Upper lobe of right lung (tissue), 1 donor: ENCODE measurements around the gene GPR4. TPM values are rescaled to one million over a fixed set of nuclear protein-coding genes. Genes with fewer than 3 reads are reported as not detected.

Source experiments
- ATAC-seq: fragments of 200-7000 bp; cut with Tn5 transposase; one replicate; pipeline ENCODE4 v1.9.1; 2020; ENCODE audit warnings: mild to moderate bottlenecking, moderate library complexity
- DNase-seq: peaks from one replicate; pipeline ENCODE4 v3.0.0-alpha.2; 2020
- H3K27ac ChIP-seq: fragments of 200-600 bp; one replicate; pipeline ENCODE4 v1.8.0; 2022
- H3K27me3 ChIP-seq: fragments of 200-600 bp; one replicate; pipeline ENCODE4 v1.8.0; 2022; ENCODE audit warnings: mild to moderate bottlenecking
- H3K36me3 ChIP-seq: fragments of 200-600 bp; one replicate; pipeline ENCODE4 v1.8.0; 2022
- H3K4me1 ChIP-seq: fragments of 200-600 bp; one replicate; pipeline ENCODE4 v1.8.0; 2022
- H3K4me3 ChIP-seq: fragments of 200-600 bp; one replicate; pipeline ENCODE4 v1.8.0; 2022; ENCODE audit warnings: mild to moderate bottlenecking
- H3K9me3 ChIP-seq: fragments of 200-600 bp; one replicate; pipeline ENCODE4 v1.8.0; 2022
- intact Hi-C: fragments of 100-400 bp; cut with DNase I; formaldehyde crosslinking; loops from one replicate; pipeline ENCODE4 v1.11.0; 2022
- total RNA-seq: library from RNA; stranded (reverse); fragmentation: NEBNext Ultra II Directional; extraction: Animal tissue kit (Norgen Biotek cat#: 25700); gene quantifications from one replicate; pipeline ENCODE4 v1.2.1, GENCODE V29; 2021
- TF ChIP-seq, protein P1 (sequence below): fragments of 200-600 bp; IDR thresholded peaks from one replicate; pipeline ENCODE4 v1.8.0; 2022; ENCODE audit warnings: antibody characterized with exemption
- donor health status: DM: no; HTN: yes; CAD: no; lungs with severe emphysema.

GPR4 gene
- total RNA-seq, 1 donor from 2014 or later, result 18.5 TPM

DNA sequence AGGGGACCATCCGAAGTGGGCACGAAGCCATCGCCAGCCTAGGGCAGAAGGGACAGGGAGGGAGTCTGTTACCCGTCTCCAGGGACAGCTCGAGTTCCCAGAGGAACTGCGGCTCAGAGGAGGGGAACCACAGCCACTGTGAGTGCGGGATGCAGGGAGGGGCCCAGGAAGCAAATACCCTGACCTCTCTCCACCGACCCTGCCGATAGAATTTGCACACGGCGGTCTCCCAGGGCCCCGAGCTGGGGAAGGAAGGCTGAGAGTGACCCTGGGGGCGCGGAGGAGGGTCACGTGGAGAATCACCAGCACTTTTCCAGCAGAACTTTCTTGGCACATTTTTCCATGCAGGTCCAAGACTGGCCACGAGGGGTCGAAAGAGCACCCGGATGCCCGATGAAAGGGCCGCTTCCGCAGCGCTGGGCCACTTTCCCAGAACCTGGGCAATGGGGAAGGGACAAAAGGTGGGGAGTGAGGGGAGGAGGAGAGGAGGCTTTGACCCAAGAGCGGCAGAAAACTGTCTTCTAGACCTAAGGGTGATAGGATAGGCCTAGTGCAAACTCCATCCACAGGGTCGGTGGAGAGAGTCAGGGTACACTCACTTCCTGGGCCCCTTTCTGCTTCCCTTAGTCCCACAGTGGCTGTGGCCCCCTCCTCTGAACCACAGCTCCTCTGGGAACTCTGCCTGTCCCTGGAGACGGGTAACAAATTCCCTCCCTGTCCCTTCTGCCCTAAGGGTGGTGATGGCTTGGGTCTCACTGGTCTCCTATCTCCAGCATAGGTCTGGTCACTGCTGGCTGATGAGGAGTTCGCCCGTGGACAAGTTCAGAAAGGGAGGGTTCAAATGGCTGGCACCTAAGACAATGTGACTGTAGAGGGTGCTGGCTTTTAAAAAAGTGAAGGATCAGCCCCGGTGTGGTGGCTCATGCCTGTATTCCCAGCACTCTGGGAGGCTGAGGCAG lies 5.3 kb upstream of the GPR4 start:
- ATAC-seq (peak; percentile 94), DNase-seq (peak; percentile 85)
- Histone ChIP-seq H3K36me3 (peaks cover 16% of the 10 kb centered on the region), H3K4me1 (peaks cover 11% of the 10 kb centered on the region), H3K4me3 (peak overlapping the region; percentile 28), H3K27me3 (peaks cover 11% of the 10 kb centered on the region), H3K9me3 (no peaks in the 10 kb centered on the region), H3K27ac (peak overlapping the region; percentile 13)
- intact Hi-C loops, result loop anchor here (5.0 kb wide), 1 partner anchor 35 kb away; no protein-coding TSS in a partner anchor
- TF ChIP-seq, protein P1, sequence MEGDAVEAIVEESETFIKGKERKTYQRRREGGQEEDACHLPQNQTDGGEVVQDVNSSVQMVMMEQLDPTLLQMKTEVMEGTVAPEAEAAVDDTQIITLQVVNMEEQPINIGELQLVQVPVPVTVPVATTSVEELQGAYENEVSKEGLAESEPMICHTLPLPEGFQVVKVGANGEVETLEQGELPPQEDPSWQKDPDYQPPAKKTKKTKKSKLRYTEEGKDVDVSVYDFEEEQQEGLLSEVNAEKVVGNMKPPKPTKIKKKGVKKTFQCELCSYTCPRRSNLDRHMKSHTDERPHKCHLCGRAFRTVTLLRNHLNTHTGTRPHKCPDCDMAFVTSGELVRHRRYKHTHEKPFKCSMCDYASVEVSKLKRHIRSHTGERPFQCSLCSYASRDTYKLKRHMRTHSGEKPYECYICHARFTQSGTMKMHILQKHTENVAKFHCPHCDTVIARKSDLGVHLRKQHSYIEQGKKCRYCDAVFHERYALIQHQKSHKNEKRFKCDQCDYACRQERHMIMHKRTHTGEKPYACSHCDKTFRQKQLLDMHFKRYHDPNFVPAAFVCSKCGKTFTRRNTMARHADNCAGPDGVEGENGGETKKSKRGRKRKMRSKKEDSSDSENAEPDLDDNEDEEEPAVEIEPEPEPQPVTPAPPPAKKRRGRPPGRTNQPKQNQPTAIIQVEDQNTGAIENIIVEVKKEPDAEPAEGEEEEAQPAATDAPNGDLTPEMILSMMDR, result peak; percentile 84

- Histone ChIP-seq H3K9me3 (no peaks in the 10 kb centered on the region), H3K27ac (no peak overlapping the region), H3K36me3 (no peaks in the 10 kb centered on the region), H3K27me3 (peaks cover 54% of the 10 kb centered on the region), H3K4me3 (peak overlapping the region; percentile 52), H3K4me1 (peaks cover 20% of the 10 kb centered on the region)
- TF ChIP-seq, protein P1, result no peak
- DNase-seq (no peak), ATAC-seq (peak; percentile 30)
- intact Hi-C loops, result no loop called here
These were observed 897 bp downstream of the GPR4 start for GRCh38 chr19:45601115-45601514.

DNA sequence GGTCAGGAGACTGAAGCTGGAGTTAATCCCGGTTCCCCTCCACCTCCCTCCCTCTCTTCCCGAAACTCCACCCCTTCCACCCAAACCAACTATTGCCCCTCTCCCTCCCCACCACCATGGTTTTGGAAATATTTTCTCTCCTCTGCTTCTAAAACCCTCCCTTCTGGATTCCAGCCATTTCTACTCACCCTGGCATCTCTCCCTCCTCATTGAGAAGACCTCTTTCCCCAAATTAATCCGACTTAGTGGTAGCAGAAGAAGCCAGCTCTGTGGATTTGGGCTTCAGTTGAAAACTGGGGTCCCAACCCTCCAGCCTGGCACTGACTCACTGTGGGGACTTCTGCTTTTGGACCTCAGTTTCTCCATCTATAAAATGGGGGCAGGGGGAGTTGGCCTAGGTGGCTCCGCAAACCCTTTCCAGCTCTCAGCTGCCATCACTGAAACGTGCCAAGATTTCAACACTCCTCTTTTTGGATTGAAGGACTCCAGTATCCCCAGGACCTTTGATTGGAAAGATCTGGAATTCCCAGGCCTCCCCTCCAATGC lies 1.6 kb downstream of the GPR4 start:
- H3K4me3 ChIP-seq, result peak overlapping the region; percentile 52
- no peak for ATAC-seq
- intact Hi-C loops, result no loop called here

DNA sequence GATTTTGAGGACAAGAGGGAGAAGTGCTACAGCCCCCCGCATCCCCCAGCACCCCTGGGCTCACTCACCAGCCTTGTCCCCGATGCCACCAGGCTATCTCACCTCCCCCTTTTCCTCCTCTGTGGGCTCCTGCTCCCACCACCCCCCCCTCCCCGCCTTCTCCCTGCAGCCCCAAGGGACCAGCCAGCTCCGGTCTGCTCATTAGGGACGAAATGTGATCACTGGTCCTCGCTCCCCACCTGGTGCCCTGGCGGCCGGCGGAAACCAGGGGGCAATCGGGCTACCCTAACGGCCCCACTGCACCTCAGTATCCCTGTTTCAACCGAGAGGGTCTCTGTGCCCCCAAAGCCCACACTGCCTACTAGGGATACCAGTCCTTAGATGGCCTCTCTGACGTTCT lies 2.7 kb downstream of the GPR4 start:
- no peaks in the 10 kb centered on the region for H3K9me3 ChIP-seq
- H3K4me3 ChIP-seq, result peak overlapping the region; percentile 52
- no peak overlapping the region for H3K27ac ChIP-seq
- DNase-seq (no peak), ATAC-seq (no peak)
- no peaks in the 10 kb centered on the region for H3K36me3 ChIP-seq
- intact Hi-C loops, result no loop called here
- TF ChIP-seq, protein P1, result no peak
- H3K27me3 ChIP-seq, result peaks cover 61% of the 10 kb centered on the region
- H3K4me1 ChIP-seq, result peaks cover 20% of the 10 kb centered on the region

More for the DNA sequence above, 1.6 kb downstream of the GPR4 start:
- H3K9me3 ChIP-seq, result no peaks in the 10 kb centered on the region
- peaks cover 20% of the 10 kb centered on the region for H3K4me1 ChIP-seq
- DNase-seq, result no peak
- no peaks in the 10 kb centered on the region for H3K36me3 ChIP-seq
- no peak overlapping the region for H3K27ac ChIP-seq
- TF ChIP-seq, protein P1, result no peak
- peaks cover 60% of the 10 kb centered on the region for H3K27me3 ChIP-seq

DNA sequence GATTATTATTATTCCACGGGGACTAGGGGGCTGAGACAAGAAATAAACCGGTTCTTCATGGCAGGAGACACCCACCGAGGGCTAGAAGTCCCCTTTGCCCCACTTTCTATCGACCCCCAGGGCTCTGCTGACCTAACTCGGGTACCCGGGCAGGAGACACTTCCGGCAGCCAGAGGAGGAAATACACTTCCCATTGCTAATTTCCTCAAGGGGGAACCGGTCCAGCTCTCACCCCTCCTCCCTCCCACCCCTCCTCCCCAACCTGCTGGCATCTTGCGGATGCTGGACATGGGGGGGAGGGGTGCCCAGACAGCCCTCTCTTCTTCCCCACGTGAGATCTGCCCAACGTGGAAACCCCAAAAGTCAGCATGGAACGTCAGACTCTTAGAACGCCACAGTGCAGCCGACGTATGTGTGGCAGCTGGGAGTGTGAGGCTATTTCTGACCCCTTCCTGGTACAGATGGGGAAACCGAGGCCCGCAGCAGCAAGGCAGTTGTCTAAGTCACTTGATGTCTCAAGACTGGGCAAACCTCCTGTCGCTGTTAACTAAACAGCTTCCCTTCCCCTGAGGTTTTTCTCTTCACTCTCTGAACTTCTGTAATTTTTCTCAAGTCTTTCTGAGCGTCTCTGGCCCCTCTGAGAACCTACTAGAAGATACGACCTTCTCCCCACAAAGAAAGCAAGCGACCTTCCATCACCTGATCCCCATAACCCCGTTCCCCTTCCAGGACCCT lies 3.6 kb downstream of the GPR4 start:
- Histone ChIP-seq H3K36me3 (no peaks in the 10 kb centered on the region), H3K4me3 (peak overlapping the region; percentile 23), H3K27ac (peak overlapping the region; percentile 47), H3K27me3 (peaks cover 60% of the 10 kb centered on the region), H3K9me3 (no peaks in the 10 kb centered on the region), H3K4me1 (peaks cover 20% of the 10 kb centered on the region)
- no peak for DNase-seq
- TF ChIP-seq, protein P1, result no peak
- intact Hi-C loops, result no loop called here
- peak; percentile 20 for ATAC-seq
